Stimulated activated CD4-positive, alpha-beta T cell treated with anti-CD3 and anti-CD28 coated beads, Interleukin-4, amount 100 ng/mL, for 48 hours (primary cell): ENCODE data around the gene APAF1.
"Not testable (repeated sequence)": the region's sequence is repeated elsewhere in the genome, so short reads cannot be mapped to it uniquely, and the experiment has no call there.

ENCODE experiments used
- DNase-seq, 2 donors: peaks; one replicate each; pipeline ENCODE4 v3.0.0-alpha.2; 2020; ENCODE audit warnings: low read depth in 2 of 2

Gene APAF1

DNA sequence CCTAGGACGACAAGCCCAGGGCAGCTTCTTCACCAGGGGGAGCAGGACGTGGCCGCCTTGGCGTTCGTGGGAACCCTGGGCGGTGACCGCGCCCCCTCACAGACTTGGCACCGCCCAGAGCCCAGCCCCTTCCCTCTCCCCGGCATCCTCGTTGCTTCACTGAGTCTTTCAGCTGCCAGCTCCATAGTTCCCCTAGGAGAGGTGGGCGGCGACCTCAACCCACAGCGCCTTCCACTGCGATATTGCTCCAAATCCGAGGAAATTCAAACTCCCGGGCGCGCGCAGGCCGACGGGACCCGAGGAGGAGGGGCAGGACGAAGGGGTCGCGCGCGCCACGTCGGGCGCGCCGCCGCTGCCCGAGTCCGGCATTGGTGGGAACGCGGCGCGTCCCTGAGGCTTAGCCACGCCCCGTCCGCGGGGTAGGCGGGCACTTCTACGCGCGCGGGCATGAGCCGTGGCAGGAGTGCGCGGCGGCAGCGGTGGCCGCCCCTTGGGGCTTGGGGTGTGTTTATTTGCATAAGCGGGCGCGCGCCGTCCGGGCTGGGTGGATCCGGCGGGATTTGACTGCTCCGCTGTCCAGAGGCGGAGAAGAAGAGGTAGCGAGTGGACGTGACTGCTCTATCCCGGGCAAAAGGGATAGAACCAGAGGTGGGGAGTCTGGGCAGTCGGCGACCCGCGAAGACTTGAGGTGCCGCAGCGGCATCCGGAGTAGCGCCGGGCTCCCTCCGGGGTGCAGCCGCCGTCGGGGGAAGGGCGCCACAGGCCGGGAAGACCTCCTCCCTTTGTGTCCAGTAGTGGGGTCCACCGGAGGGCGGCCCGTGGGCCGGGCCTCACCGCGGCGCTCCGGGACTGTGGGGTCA lies at the start of gene APAF1, which contains the start of gene IKBIP:
TSS of gene APAF1 (plus strand) at position 579 of the 860 bp plus-strand sequence. CDS start 3,070 bp downstream, outside the sequence.
TSS of gene IKBIP (minus strand) at position 77 of the 860 bp plus-strand sequence. CDS start 87 bp downstream, outside the sequence.
- DNase-seq = peak; percentile 95 to 96

DNA sequence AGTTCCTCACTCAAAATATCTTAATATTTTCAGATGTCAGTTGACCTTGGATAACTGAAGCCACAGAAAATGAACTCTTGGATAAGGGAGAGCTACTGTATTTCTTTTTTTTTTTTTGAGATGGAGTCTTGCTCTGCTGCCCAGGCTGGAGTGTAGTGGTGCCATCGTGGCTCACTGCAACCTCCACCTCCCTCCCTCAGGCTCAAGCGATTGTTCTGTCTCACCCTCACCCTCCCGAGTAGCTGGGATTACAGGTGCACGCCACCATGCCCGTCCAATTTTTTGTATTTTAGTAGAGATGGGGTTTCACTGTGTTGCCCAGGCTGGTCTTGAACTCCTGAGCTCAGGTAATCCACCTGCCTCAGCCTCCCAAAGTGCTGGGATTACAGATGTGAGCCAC lies 47.8 kb upstream of the APAF1 start:
- DNase-seq = not testable (repeated sequence)

- no peak for DNase-seq
Observed at GRCh38 chr12:98601924-98602323, 43.2 kb upstream of the APAF1 start.

DNA sequence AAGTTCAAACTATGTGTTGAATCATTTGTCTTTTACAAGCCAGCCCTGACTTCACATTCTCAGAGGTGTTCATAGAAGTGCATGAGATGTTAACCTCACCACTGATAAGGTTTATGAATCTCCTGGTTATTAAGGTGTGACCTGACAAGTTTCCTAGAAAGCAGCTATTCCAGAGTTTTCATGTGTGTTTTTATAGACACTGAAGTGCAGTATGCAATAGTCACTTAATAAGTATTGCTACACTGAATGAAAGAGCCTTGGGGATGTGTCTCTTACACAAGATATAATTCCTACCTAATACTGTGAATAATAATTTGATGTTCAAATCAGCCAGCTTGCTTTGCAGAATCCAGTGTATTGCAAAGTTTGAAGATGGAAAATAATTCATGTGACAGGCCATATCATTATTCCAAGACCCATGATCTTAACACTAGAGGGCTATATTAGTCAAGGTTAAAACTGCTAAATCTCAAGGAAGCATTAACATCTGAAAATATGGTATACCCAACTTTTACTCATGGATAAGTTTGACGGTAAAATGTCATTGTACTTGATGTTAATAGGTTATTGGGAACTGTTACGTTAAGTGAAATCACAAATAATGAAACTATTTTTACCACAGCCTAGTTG lies 38.6 kb upstream of the APAF1 start:
- no peak for DNase-seq

DNA sequence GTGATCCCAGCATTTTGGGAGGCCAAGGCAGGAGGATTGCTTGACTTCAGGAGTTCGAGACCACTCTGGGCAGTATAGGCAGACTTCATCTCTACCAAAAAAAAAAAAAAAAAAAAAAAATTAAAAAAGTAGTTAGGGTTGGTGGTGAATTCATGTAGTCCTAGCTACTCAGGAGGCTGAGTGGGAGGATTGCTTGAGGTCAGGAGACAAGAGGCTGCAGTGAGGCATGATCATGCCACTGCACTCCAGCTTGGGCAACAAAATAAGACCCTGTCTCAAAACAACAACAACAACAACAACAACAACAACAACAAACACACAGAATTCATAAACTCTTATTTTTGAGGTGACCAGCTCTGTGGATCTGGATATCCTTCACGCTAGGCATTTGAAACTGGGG lies 34.5 kb upstream of the APAF1 start:
- DNase-seq = no peak

DNA sequence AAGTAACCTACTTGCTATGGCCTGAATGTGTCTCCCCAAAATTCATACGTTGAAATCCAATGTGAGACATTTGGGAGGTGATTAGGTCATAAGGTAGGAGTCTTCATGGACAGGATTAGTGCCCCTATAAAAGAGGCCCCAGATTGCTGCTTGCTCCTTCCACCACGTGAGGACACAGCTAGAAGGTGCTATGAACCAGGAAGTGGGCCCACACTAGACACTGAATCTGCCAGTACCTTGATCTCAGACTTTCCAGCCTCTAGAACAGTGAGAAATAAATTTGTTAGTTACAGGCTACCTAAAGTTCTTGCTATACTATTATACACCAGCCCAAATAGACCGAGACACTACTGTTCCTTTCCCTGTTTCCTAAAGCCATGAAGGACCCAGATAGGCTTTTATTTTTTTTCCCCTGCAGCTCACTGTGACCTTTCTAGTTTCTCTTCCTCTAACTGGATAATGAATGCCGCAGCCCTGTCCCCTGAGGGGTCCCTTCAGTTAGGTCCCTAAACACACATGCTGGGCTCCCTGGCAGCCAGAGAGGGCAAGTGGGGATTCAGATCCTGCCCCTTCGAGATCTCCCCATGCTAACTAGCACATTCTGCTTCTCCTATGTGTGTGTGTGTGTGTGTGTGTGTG lies 32.3 kb upstream of the APAF1 start:
- DNase-seq = no peak

DNA sequence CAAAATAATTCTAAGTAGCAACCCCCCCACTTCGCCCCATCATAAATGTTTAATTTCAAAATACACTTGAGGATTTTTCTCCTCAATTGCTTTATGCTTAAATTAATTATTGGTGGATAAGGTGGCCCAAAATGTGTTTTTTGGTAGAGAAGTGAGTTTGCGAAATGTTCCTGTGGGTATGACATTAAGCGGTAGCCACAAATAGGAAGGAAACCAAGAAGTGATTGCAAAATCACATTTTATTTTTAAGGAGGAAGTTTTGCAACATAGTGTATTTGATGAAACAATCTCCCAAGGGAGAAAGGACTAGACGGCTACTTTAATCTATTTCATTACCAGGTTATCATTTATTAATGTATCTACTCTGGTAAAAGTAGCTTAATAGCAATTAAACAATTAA lies 26.1 kb upstream of the APAF1 start:
- no peak for DNase-seq

GRCh38 chr12:98635657-98636323 lies 9.3 kb upstream of the APAF1 start:
- no peak for DNase-seq

GRCh38 chr12:98637068-98637467 lies 8.0 kb upstream of the APAF1 start:
- DNase-seq = no peak

DNA sequence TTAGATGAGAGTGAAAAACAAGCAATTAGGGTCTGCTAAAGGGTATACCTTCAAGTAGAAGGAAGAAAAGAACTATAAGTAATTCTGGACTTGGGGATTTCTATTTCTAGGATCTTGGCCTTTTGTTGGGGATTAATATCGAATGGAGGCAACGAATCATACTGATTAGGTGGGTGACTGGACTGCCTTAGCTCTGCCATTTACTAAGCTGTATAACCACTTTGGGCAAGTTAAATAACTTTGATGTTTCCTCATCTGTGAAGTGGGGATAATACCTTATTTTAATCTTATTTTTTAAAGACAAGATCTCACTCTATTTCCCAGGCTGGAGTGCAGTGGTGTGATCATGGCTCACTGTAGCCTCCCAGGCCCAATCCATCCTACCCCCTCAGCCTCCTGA lies 7.1 kb upstream of the APAF1 start:
- no peak for DNase-seq

DNA sequence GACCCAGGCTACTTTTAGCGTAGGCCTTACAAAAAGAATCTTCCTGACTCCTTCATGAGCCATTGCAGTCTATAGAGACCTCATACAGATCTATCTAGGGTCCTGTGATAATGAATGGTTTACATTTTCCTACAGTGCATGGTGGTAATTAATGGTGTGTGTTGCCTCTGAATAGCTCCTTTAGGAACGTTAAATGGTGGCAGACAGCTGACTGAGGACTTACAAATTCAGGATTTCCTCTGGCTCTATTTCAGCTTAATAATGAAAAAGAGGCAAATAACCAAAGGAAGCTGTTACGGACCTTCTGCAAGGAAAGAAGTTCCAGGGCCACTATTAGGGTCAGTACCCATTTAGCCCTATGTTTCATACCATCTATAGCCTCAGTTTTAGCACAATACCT lies 5.6 kb upstream of the APAF1 start:
- DNase-seq = no peak

DNA sequence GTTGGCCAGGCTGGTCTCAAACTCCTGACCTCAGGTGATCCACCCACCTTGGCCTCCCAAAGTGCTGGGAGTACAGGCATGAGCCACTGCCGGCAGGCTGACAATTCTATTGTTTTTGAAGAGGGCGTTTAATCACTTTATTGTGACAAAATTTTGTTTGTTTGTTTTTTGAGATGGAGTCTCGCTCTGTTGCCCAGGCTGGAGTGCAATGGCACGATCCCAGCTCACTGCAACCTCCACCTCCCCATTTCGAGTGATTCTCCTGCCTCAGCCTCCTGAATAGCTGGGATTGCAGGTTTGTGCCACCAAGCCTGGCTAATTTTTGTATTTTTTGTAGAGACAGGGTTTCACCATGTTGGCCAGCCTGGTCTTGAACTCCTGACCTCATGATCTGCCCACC lies 2.3 kb upstream of the APAF1 start:
- DNase-seq = not testable (repeated sequence)

GRCh38 chr12:98644433-98644711 lies 718 bp upstream of the APAF1 start:
- no peak for DNase-seq

- peak in 1 of 2 donors; percentile 2 for DNase-seq
Observed at GRCh38 chr12:98645572-98646067, 530 bp downstream of the APAF1 start.

- DNase-seq = no peak
Observed at GRCh38 chr12:98646294-98647090, 1.4 kb downstream of the APAF1 start.

DNA sequence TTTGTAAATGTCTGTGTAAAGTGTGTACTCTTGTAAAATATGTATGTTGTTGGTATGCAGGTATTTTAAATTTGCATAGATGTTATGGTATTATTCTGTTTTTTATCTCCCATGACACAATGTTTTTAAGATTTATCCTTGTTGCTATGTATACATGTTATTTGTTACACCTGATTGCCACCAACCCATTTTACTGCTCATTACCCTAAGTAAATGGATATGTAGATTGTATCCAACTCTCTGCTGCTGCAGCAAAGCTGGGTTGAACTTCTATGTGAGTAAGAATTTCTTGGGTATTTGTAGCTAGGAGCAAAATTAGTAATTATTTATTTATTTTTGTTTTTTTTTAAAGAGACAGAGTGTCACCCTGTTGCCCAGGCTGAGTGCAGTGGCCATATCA lies 6.2 kb downstream of the APAF1 start:
- DNase-seq = no peak

DNA sequence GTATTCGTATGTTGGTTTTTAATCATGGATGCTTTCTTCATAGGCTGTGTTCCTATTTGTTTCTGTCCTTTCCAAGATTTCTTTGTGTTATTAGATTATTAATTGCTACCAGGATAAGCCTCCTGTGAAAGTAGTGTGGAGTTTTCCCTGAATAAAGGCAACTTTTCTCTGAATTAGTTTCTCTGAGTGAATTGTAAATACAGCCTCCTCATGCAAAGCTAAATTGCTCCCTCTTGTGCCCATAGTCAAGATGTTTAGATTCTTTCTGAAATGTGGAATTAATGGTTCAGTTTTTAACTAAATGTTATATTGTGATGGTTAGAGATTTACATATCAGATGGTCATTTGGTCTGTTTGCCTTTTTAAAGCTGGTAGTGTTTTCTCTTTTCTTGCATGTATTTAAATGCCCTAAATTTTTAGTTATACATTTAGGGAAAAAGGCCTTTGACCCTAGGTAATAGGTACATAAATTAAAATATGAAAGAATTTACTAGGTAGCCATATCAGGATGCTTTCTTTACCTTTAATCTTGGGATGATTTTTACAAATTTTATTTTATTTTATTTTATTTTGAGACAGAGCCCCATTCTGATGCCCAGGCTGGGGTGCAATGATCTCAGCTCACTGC lies 8.9 kb downstream of the APAF1 start:
- DNase-seq = no peak

GRCh38 chr12:98656289-98657101 lies 11.4 kb downstream of the APAF1 start:
- DNase-seq = no peak

DNA sequence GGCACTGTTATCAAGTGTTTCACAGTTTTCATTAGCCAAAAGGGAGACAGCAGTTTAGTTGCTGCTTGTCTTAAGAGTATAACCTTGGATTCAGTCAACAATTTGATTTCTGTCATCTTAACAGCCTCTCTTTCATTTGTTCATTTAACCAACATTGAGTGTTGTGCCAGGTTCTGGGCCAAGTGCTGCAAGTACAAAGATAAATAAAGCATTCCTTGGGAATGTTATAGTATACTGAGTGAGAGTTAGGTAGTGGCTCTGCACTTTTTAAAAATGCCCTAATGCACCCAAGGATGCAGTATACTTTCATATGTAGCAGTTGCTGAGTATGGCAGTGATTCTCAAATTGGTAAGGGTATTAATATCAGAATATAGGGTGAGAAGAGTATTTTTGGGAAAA lies 15.4 kb downstream of the APAF1 start:
- no peak for DNase-seq

DNA sequence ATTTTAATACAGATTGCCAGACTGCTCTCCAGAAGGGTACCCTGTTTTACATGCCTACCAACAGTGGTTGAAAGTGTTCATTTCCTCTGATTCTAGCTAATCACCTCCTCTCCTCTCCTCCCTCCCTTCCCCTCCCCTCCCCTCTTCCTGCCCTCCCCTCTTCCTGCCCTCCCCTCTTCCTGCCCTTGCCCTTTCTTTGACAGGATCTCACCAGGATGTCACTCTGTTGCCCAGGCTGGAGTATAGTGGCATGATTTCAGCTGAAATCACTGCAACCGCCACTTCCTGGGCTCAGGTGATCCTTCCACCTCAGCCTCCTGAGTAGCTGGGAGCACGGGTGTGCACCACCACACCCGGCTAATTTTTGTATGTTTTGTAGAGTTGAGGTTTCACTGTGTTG lies 24.7 kb downstream of the APAF1 start:
- no peak for DNase-seq
